B cell (primary cell): ENCODE measurements around the gene LIPA. TPM values are rescaled to one million over a fixed set of nuclear protein-coding genes. Genes with fewer than 3 reads are reported as not detected.
"Not testable (repeated sequence)": the region's sequence is repeated elsewhere in the genome, so short reads cannot be mapped to it uniquely, and the experiment has no call there.

Experiments
- ATAC-seq: fragments of 200-7000 bp; cut with Tn5 transposase; one replicate; pipeline ENCODE4 v1.10.0; 2021; ENCODE audit warnings: low read depth, mild to moderate bottlenecking, moderate number of reproducible peaks, moderate library complexity
- CTCF ChIA-PET: fragments of 350-600 bp; sonication (Branson Sonifier 250); formaldehyde crosslinking; loops from one replicate; lab custom pipeline; 2021; ENCODE audit warnings: antibody characterized with exemption, inconsistent platforms; lab: Charles Lee
- POLR2A ChIA-PET: fragments of 350-600 bp; sonication (Branson Sonifier 250); formaldehyde crosslinking; loops from one replicate; lab custom pipeline; 2021; ENCODE audit warnings: antibody characterized with exemption; lab: Charles Lee
- DNase-seq: peaks from one replicate; pipeline ENCODE4 v3.0.0; 2013
- H2AFZ ChIP-seq: 2 replicates; pipeline ENCODE4 v1.6.1; 2012; ENCODE audit warnings: mild to moderate bottlenecking, low read depth, low read length; ENCODE audit not compliant: insufficient read depth, poor library complexity, severe bottlenecking
- H3K27ac ChIP-seq, 2 donors: 1 replicate in 1 of 2; 2 replicates in 1 of 2; pipeline ENCODE4 v1.5.1; 2012 to 2013; ENCODE audit warnings: low read length in 2 of 2, mild to moderate bottlenecking in 2 of 2, moderate library complexity in 1 of 2
- H3K27me3 ChIP-seq, 4 experiments: fragments of 200-600 bp in 1 of 4; sonication (generic) in 1 of 4; replicated peaks in 1 of 4; 1 replicate in 2 of 4; 2 replicates in 2 of 4; pipeline versions ENCODE4 v1.6.1 to v1.7.0; 2013 to 2016; ENCODE audit warnings: low read length in 3 of 4, mild to moderate bottlenecking in 2 of 4, mixed read lengths in 1 of 4, moderate library complexity in 1 of 4; ENCODE audit not compliant: insufficient read depth in 4 of 4, control insufficient read depth in 3 of 4; ENCODE audit errors: control extremely low read depth in 1 of 4
- H3K36me3 ChIP-seq, 2 experiments: replicated peaks in 1 of 2; 1 replicate in 1 of 2; 2 replicates in 1 of 2; pipeline versions ENCODE4 v1.6.1 to v1.7.1; 2013; ENCODE audit warnings: low read length in 1 of 2; ENCODE audit not compliant: insufficient read depth in 2 of 2, control insufficient read depth in 1 of 2; ENCODE audit errors: control extremely low read depth in 1 of 2, extremely low read depth in 1 of 2
- H3K4me1 ChIP-seq, 2 donors: fragments of 200-600 bp in 1 of 2; sonication (generic) in 1 of 2; 1 replicate in 1 of 2; 2 replicates in 1 of 2; pipeline versions ENCODE4 v1.5.1 to v1.6.1; 2013 to 2017; ENCODE audit warnings: low read length in 2 of 2; ENCODE audit not compliant: control insufficient read depth in 2 of 2, insufficient read depth in 2 of 2
- H3K4me2 ChIP-seq: replicated peaks from 2 replicates; pipeline ENCODE3; 2012; ENCODE audit warnings: mild to moderate bottlenecking, low read depth, low read length; ENCODE audit not compliant: poor library complexity, severe bottlenecking
- H3K4me3 ChIP-seq, 5 experiments: fragments of 200-600 bp in 1 of 5; sonication (generic) in 1 of 5; 1 replicate in 3 of 5; 2 replicates in 2 of 5; pipeline versions ENCODE4 v1.5.1 to v1.7.0; 2011 to 2016; ENCODE audit warnings: low read length in 4 of 5, mild to moderate bottlenecking in 4 of 5, low read depth in 2 of 5, control low read depth in 1 of 5, moderate library complexity in 1 of 5; ENCODE audit not compliant: insufficient read depth in 1 of 5; ENCODE audit errors: control extremely low read depth in 1 of 5, extremely low read depth in 1 of 5
- H3K79me2 ChIP-seq: fragments of 200-600 bp; sonication (generic); one replicate; pipeline ENCODE4 v1.6.0; 2016; ENCODE audit warnings: low read length; ENCODE audit not compliant: control insufficient read depth, insufficient read depth
- H3K9ac ChIP-seq: fragments of 200-600 bp; sonication (generic); 2 replicates; pipeline ENCODE4 v1.6.1; 2017; ENCODE audit warnings: mild to moderate bottlenecking, low read length, moderate library complexity
- H3K9me3 ChIP-seq, 3 donors: one replicate each; pipeline versions ENCODE4 v1.6.1 to v1.7.1; 2013; ENCODE audit warnings: low read length in 2 of 3; ENCODE audit not compliant: control insufficient read depth in 2 of 3, insufficient read depth in 1 of 3; ENCODE audit errors: control extremely low read depth in 1 of 3
- H4K20me1 ChIP-seq: 2 replicates; pipeline ENCODE4 v1.6.0; 2012; ENCODE audit warnings: mild to moderate bottlenecking, low read length; ENCODE audit not compliant: insufficient read depth, control insufficient read depth, poor library complexity, severe bottlenecking
- H3K27ac Mint-ChIP-seq: one replicate; pipeline ENCODE4 v1.8.0; 2021; ENCODE audit warnings: mixed read lengths
- H3K27me3 Mint-ChIP-seq: one replicate; pipeline ENCODE4 v1.8.0; 2021; ENCODE audit warnings: mixed read lengths
- H3K4me1 Mint-ChIP-seq: one replicate; pipeline ENCODE4 v1.8.0; 2021; ENCODE audit warnings: mixed read lengths
- H3K4me3 Mint-ChIP-seq: one replicate; pipeline ENCODE4 v1.8.0; 2021; ENCODE audit warnings: mixed read lengths
- H3K9me3 Mint-ChIP-seq: one replicate; pipeline ENCODE4 v1.8.0; 2022; ENCODE audit warnings: mixed read lengths; ENCODE audit not compliant: insufficient read depth
- EZH2 ChIP-seq: IDR thresholded peaks from 2 replicates; pipeline ENCODE4 v1.6.1; 2012; ENCODE audit warnings: borderline replicate concordance, low read depth, mild to moderate bottlenecking, moderate library complexity, low read length; ENCODE audit not compliant: insufficient read depth, poor library complexity, severe bottlenecking
- WGBS: methylation state at CpG from one replicate; pipeline ENCODE4 v1.1.5; 2013; ENCODE audit warnings: missing lambda C conversion rate; ENCODE audit not compliant: insufficient coverage; 5-methylcytosine and 5-hydroxymethylcytosine counted together
- intact Hi-C: fragments of 100-400 bp; cut with micrococcal nuclease; formaldehyde crosslinking; loops from one replicate; pipeline ENCODE4 v1.10.0; 2022
- polyA plus RNA-seq: library from polyadenylated mRNA; depleted of rRNA; stranded (reverse); fragments of >200 nt; gene quantifications from 2 replicates; pipeline ENCODE4 v1.2.3, GENCODE V29; 2012
- total RNA-seq, 2 donors: library from RNA; stranded (reverse); fragments of 120-200 nt in 1 of 2; gene quantifications; 1 replicate in 1 of 2; 2 replicates in 1 of 2; pipeline versions ENCODE4 v1.2.3 to v1.2.4, GENCODE V29; 2013 to 2022
- TF ChIP-seq, protein P1 (sequence below): fragments of 200-600 bp; IDR thresholded peaks from one replicate; pipeline ENCODE4 v1.8.0; 2022; ENCODE audit warnings: antibody characterized with exemption, mild to moderate bottlenecking

LIPA gene
- total and polyA plus RNA-seq, 2 donors (not counting 1 experiment from before 2014, with no cell fraction given), result 16.4 to 36.5 TPM

DNA sequence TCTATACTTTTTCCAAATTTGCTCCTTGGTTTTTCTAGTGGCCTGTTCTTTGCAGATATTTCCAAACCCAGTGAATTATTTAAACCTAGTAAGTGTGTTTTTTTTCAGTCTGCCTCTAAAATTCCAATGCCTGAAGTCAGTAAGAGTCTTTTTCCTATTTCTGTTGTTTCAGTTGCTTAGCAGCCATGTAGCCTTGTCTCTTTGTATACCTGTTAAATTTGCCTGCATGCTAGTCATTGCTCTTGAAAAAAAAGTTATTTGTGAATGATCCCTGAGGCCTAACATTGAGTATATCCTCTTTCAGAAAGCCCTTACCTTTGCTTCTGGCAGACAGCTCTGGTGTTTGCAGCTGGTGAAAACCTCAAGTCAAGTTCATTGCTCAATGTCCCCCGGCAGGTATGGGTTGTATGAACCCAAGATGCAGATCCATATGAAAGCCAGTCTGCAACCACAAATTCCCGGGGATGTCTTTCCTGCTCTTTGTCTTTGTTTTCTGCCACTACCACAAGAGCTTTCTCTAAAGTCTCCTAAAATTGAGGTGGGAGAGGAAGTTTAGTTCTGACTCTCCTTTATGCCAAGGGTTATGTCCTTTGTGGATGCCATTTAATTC lies 80.2 kb downstream of the LIPA start:
- Histone ChIP-seq H2AFZ (no peak overlapping the region), H3K9me3 (no peaks in the 10 kb centered on the region), H3K27me3 (peaks cover 0 to 4% (median 2%) of the 10 kb centered on the region in 4 experiments), H4K20me1 (no peaks in the 10 kb centered on the region), H3K4me1 (no peaks in the 10 kb centered on the region), H3K36me3 (no peaks in the 10 kb centered on the region), H3K4me2 (no peak overlapping the region), H3K27ac (no peak overlapping the region), H3K4me3 (no peak overlapping the region), H3K9ac (no peak overlapping the region), H3K79me2 (no peaks in the 10 kb centered on the region)
- H3K4me1 Mint-ChIP-seq, result no peaks in the 10 kb centered on the region
- WGBS, result 88% methylated on average over 1 of the region's 2 CpGs
- ATAC-seq, result no peak
- no peak for DNase-seq
- H3K27ac Mint-ChIP-seq, result no peak overlapping the region
- peaks cover 21% of the 10 kb centered on the region for H3K27me3 Mint-ChIP-seq
- ChIA-PET CTCF (no interaction called here), POLR2A (no interaction called here)
- intact Hi-C loops, result no loop called here
- no peak for TF ChIP-seq EZH2
- TF ChIP-seq, protein P1, sequence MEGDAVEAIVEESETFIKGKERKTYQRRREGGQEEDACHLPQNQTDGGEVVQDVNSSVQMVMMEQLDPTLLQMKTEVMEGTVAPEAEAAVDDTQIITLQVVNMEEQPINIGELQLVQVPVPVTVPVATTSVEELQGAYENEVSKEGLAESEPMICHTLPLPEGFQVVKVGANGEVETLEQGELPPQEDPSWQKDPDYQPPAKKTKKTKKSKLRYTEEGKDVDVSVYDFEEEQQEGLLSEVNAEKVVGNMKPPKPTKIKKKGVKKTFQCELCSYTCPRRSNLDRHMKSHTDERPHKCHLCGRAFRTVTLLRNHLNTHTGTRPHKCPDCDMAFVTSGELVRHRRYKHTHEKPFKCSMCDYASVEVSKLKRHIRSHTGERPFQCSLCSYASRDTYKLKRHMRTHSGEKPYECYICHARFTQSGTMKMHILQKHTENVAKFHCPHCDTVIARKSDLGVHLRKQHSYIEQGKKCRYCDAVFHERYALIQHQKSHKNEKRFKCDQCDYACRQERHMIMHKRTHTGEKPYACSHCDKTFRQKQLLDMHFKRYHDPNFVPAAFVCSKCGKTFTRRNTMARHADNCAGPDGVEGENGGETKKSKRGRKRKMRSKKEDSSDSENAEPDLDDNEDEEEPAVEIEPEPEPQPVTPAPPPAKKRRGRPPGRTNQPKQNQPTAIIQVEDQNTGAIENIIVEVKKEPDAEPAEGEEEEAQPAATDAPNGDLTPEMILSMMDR, result no peak
- no peaks in the 10 kb centered on the region for H3K9me3 Mint-ChIP-seq
- H3K4me3 Mint-ChIP-seq, result no peak overlapping the region

DNA sequence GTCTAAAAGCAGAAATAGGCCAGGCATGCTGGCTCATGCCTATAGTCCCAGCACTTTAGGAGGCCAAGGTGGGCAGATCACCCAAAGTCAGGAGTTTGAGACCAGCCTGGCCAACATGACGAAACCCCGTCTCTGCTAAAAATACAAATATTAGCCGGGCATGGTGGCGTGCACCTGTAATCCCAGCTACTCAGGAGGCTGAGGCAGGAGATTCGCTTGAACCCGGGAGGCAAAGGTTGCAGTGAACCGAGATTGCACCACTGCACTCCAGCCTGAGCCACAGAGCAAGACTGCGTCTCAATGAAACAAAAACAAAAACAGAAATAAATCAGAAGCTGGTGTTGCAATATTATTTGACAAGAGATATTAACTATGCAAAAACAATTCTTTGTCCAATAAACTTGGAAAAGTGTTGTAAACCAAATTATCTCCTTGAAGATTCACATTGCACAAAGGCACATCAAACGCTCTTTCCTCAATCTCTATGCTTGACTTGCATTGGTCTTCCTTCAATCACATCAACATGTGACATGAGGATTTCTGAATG lies 83.1 kb downstream of the LIPA start:
- H3K27ac ChIP-seq, H3K9me3 ChIP-seq, H3K27me3 ChIP-seq, H3K9me3 Mint-ChIP-seq, H3K27ac Mint-ChIP-seq, H3K9ac ChIP-seq, intact Hi-C loops, H3K79me2 ChIP-seq, H3K4me3 ChIP-seq, ATAC-seq, H3K4me3 Mint-ChIP-seq, H3K4me2 ChIP-seq, CTCF ChIA-PET, DNase-seq, H4K20me1 ChIP-seq, POLR2A ChIA-PET, H2AFZ ChIP-seq, H3K36me3 ChIP-seq: not testable (repeated sequence)
- Mint-ChIP-seq H3K4me1 (peaks cover 12% of the 10 kb centered on the region), H3K27me3 (peaks cover 34% of the 10 kb centered on the region)
- 81% methylated on average over 8 of the region's 9 CpGs for WGBS
- H3K4me1 ChIP-seq, result peaks cover 10 to 11% of the 10 kb centered on the region in 2 donors
